ENCODE results near the gene CASZ1.

- TF ChIP-seq CTCF (IDR thresholded peaks at IDR 0.05 in 2 of 3, conservative IDR thresholded peaks at IDR 0.05 in 1 of 3; ENCODE audit: control insufficient read depth in 2 of 3, extremely low read depth in 1 of 3, insufficient read depth in 1 of 3, low read depth in 3 of 3, low read length in 3 of 3) (no peak), POLR2A (IDR thresholded peaks at IDR 0.05; ENCODE audit: low read depth, low read length) (no peak)
These were observed 201.7 kb downstream of the CASZ1 start for GRCh38 chr1:10594595-10595223.
